ENCODE data around the gene PPM1H. TPM values are rescaled to one million over a fixed set of nuclear protein-coding genes. Genes with fewer than 3 reads are reported as not detected.
A peak's percentile ranks its signal among the peaks of the same experiment; 100 is the strongest.

Gene PPM1H
- polyA plus RNA-seq, 1 of the 3 experiments (the other 2 are of a cell fraction) = 0.13 TPM

GRCh38 chr12:62728741-62729140, 206.2 kb downstream of the PPM1H start:
- no peak overlapping the region for H3K4me3 ChIP-seq (ENCODE audit: low read depth in 2 of 2, low read length in 1 of 2)
- no peak for TF ChIP-seq NRF1 (IDR thresholded peaks at IDR 0.05; ENCODE audit: low read depth, low read length)
- TF ChIP-seq CHD2 (IDR thresholded peaks at IDR 0.05; ENCODE audit: low read length, partially characterized antibody) = no peak
- TF ChIP-seq ZBTB33 (IDR thresholded peaks at IDR 0.05; ENCODE audit: borderline replicate concordance, low read depth) = no peak
- no peak for TF ChIP-seq JUND (IDR thresholded peaks at IDR 0.05)
- no peak for TF ChIP-seq IRF3 (IDR thresholded peaks at IDR 0.05; ENCODE audit: low read depth, low read length)
- TF ChIP-seq TAF1 (IDR thresholded peaks at IDR 0.05; ENCODE audit: borderline replicate concordance, low read depth, low read length) = no peak
- TF ChIP-seq YY1 (IDR thresholded peaks at IDR 0.05; ENCODE audit: low read depth) = no peak
- TF ChIP-seq TCF12 (IDR thresholded peaks at IDR 0.05) = no peak
- TF ChIP-seq TEAD4 (IDR thresholded peaks at IDR 0.05; ENCODE audit: borderline replicate concordance, insufficient read depth) = no peak
- TF ChIP-seq NFIC (IDR thresholded peaks at IDR 0.05; ENCODE audit: borderline replicate concordance) = no peak
- TF ChIP-seq GABPA (IDR thresholded peaks at IDR 0.05; ENCODE audit: low read depth) = no peak
- 100% methylated on average over 2 of the region's 2 CpGs for WGBS (ENCODE audit: low lambda C conversion rate)
- H3K9me2 ChIP-seq = no peaks in the 10 kb centered on the region
- no peaks in the 10 kb centered on the region for H3K9me3 ChIP-seq
- peaks cover 55% of the 10 kb centered on the region for H3F3A ChIP-seq (replicated peaks; ENCODE audit: insufficient read depth)
- no peak overlapping the region for H3K4me2 ChIP-seq
- no peaks in the 10 kb centered on the region for H3K27me3 ChIP-seq (ENCODE audit: insufficient read depth)
- H3K9ac ChIP-seq = no peak overlapping the region
- no peaks in the 10 kb centered on the region for H4K20me1 ChIP-seq (ENCODE audit: insufficient read depth)
- DNase-seq = no peak
- H3K79me2 ChIP-seq (ENCODE audit: insufficient read depth) = no peaks in the 10 kb centered on the region
- H3K27ac ChIP-seq (ENCODE audit: low read depth in 2 of 2, low read length in 1 of 2) = no peak overlapping the region
- POLR2A ChIA-PET = no interaction called here
- CTCF ChIA-PET = no interaction called here
- H3K36me3 ChIP-seq (replicated peaks in 1 of 2; ENCODE audit: control insufficient read depth in 1 of 2, insufficient read depth in 2 of 2, low read length in 1 of 2) = no peaks in the 10 kb centered on the region
- H2AFZ ChIP-seq (ENCODE audit: low read depth) = peak overlapping the region; percentile 39; the same call in 1 of the 2 replicates
- peaks cover 0 to 43% of the 10 kb centered on the region in 2 experiments for H3K4me1 ChIP-seq (ENCODE audit: control insufficient read depth in 1 of 2, insufficient read depth in 2 of 2, low read depth in 1 of 2, low read length in 1 of 2)

- H3F3A ChIP-seq (replicated peaks; ENCODE audit: insufficient read depth) = peaks cover 38% of the 10 kb centered on the region
- H2AFZ ChIP-seq (ENCODE audit: low read depth) = no peak overlapping the region
- H3K4me2 ChIP-seq = no peak overlapping the region
- TF ChIP-seq POLR2AphosphoS5 (IDR thresholded peaks at IDR 0.05; ENCODE audit: low read depth, low read length) = no peak
- TF ChIP-seq TCF12 (IDR thresholded peaks at IDR 0.05) = no peak
- no peak for TF ChIP-seq MAX (IDR thresholded peaks at IDR 0.05; ENCODE audit: low read depth)
- TF ChIP-seq EZH2phosphoT487 (IDR thresholded peaks at IDR 0.05; ENCODE audit: borderline replicate concordance, low read depth) = no peak
- TF ChIP-seq TEAD4 (IDR thresholded peaks at IDR 0.05; ENCODE audit: borderline replicate concordance, insufficient read depth) = no peak
- no peaks in the 10 kb centered on the region for H3K36me3 ChIP-seq (replicated peaks in 1 of 2; ENCODE audit: control insufficient read depth in 1 of 2, insufficient read depth in 2 of 2, low read length in 1 of 2)
- H3K79me2 ChIP-seq (ENCODE audit: insufficient read depth) = no peaks in the 10 kb centered on the region
- no peaks in the 10 kb centered on the region for H3K9me2 ChIP-seq
- H3K27me3 ChIP-seq (ENCODE audit: insufficient read depth) = no peaks in the 10 kb centered on the region
- H3K9me3 ChIP-seq = no peaks in the 10 kb centered on the region
- H3K9ac ChIP-seq = no peak overlapping the region
- H3K4me1 ChIP-seq (ENCODE audit: control insufficient read depth in 1 of 2, insufficient read depth in 2 of 2, low read depth in 1 of 2, low read length in 1 of 2) = peaks cover 0 to 40% of the 10 kb centered on the region in 2 experiments
- ChIA-PET POLR2A (no interaction called here), CTCF (no interaction called here)
- no peak overlapping the region for H3K27ac ChIP-seq (ENCODE audit: low read depth in 2 of 2, low read length in 1 of 2)
- DNase-seq = no peak
- no peaks in the 10 kb centered on the region for H4K20me1 ChIP-seq (ENCODE audit: insufficient read depth)
- WGBS (ENCODE audit: low lambda C conversion rate) = 98% methylated on average over 6 of the region's 6 CpGs
- H3K4me3 ChIP-seq (ENCODE audit: low read depth in 2 of 2, low read length in 1 of 2) = no peak overlapping the region
Observed at GRCh38 chr12:62726471-62726980, 208.4 kb downstream of the PPM1H start.
